SKM-1 treated with dmso at 0.1 percent for 144 hours (cell line): ENCODE results near the gene ADGRB3.
"Not testable (repeated sequence)": the region's sequence is repeated elsewhere in the genome, so short reads cannot be mapped to it uniquely, and the experiment has no call there.

ENCODE experiments used
- DNase-seq: peaks from one replicate; lab custom pipeline; 2025; ENCODE audit not compliant: unreplicated experiment; lab: John Stamatoyannopoulos, UW

Gene ADGRB3

GRCh38 chr6:69216127-69216526 lies 581.0 kb downstream of the ADGRB3 start:
- DNase-seq = no peak

GRCh38 chr6:69217343-69217742 lies 582.3 kb downstream of the ADGRB3 start:
- DNase-seq = no peak

GRCh38 chr6:69220375-69220774 lies 585.3 kb downstream of the ADGRB3 start:
- no peak for DNase-seq

- DNase-seq = no peak
Measured at GRCh38 chr6:69232008-69232407, 596.9 kb downstream of the ADGRB3 start.

GRCh38 chr6:69232496-69232895 lies 597.4 kb downstream of the ADGRB3 start:
- DNase-seq = no peak

- DNase-seq = no peak
Measured at GRCh38 chr6:69232911-69233448, 597.9 kb downstream of the ADGRB3 start.

GRCh38 chr6:69238067-69238466 lies 603.0 kb downstream of the ADGRB3 start:
- no peak for DNase-seq

GRCh38 chr6:69246983-69247382 lies 611.9 kb downstream of the ADGRB3 start:
- DNase-seq = no peak

- no peak for DNase-seq
Measured at GRCh38 chr6:69261010-69261409, 625.9 kb downstream of the ADGRB3 start.

GRCh38 chr6:69263297-69263696 lies 628.2 kb downstream of the ADGRB3 start:
- DNase-seq = no peak

GRCh38 chr6:69265090-69265489 lies 630.0 kb downstream of the ADGRB3 start:
- no peak for DNase-seq

GRCh38 chr6:69265706-69266105 lies 630.6 kb downstream of the ADGRB3 start:
- no peak for DNase-seq

GRCh38 chr6:69276204-69276603 lies 641.1 kb downstream of the ADGRB3 start:
- DNase-seq = no peak

GRCh38 chr6:69279805-69280204 lies 644.7 kb downstream of the ADGRB3 start:
- no peak for DNase-seq

- no peak for DNase-seq
Measured at GRCh38 chr6:69280858-69281257, 645.8 kb downstream of the ADGRB3 start.

- DNase-seq = no peak
Measured at GRCh38 chr6:69284176-69284730, 649.2 kb downstream of the ADGRB3 start.

GRCh38 chr6:69285054-69285453 lies 650.0 kb downstream of the ADGRB3 start:
- DNase-seq = no peak

GRCh38 chr6:69286331-69286730 lies 651.2 kb downstream of the ADGRB3 start:
- DNase-seq = no peak

- DNase-seq = not testable (repeated sequence)
Measured at GRCh38 chr6:69288198-69288597, 653.1 kb downstream of the ADGRB3 start.

GRCh38 chr6:69289689-69290495 lies 654.8 kb downstream of the ADGRB3 start:
- no peak for DNase-seq

- no peak for DNase-seq
Measured at GRCh38 chr6:69293471-69293870, 658.4 kb downstream of the ADGRB3 start.

- no peak for DNase-seq
Measured at GRCh38 chr6:69294407-69294806, 659.3 kb downstream of the ADGRB3 start.
